NAMALWA (cell line): ENCODE measurements around the gene CTDSP2.
"Not testable (repeated sequence)": the region's sequence is repeated elsewhere in the genome, so short reads cannot be mapped to it uniquely, and the experiment has no call there.

Source experiments
- DNase-seq: peaks from one replicate; pipeline ENCODE4 v3.0.0-alpha.2; 2015; ENCODE audit warnings: low spot score

Gene CTDSP2

DNA sequence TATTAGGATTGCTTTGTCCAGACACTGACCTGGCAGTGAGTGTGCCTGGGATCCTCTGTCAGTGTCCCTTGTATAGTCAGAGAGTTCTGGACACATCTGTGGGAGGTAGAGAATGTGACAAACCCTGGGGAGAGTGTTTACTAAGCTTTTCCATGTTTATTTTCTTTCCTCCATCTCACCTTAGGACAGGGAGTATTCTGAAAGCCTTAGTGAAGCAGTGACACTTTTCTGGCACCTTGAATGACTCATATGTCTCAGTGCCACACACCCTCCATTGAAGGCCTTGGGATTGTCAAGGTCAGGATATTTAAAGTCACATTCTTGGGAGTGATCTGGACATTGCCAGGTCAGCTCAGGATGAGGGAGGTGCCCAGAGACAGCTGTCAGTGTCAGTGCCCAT is 34.9 kb upstream of the CTDSP2 start:
- no peak for DNase-seq

GRCh38 chr12:57881035-57881434 is 34.5 kb upstream of the CTDSP2 start:
- DNase-seq: not testable (repeated sequence)

GRCh38 chr12:57877876-57878275 is 31.3 kb upstream of the CTDSP2 start:
- no peak for DNase-seq

DNA sequence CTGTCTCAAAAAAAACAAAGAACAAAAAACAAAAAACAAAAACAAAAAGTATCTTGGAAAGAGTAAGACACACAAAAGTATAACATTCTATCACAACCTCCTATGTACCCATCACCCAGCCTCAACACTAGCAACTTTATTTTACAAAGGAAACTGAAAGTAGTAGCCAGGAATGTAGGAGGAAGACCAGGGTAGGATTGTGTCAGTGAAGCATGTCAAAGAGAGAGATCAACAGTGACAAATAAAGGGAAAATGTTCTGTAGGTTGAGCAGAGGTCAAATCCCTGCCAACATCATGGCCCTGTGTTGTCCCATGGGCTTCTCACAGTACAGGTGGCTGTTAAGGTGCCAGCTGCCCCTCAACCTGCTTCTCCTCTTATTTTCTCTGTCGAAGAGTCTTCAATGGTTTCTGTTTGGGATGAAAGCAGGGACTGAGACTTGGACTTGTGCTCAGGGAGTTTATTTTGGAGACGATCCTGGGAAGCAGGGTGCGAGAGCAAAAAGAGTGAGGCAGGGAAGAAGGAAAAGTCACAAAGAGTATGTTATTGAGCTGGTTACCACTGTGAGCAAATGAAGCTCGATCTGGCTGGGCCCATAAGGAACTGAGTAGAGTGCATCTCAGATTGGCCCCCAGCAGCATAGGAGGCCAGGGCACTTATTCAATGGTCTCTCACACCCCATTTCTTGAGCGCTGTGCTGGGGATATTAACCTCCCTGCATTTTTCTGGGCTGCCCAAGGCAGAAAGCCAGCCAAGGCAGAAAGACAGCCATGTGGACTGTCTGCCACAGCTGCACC is 29.4 kb upstream of the CTDSP2 start:
- no peak for DNase-seq

- no peak for DNase-seq
These were observed 27.9 kb upstream of the CTDSP2 start for GRCh38 chr12:57874166-57875108.

- DNase-seq: no peak
These were observed 25.8 kb upstream of the CTDSP2 start for GRCh38 chr12:57872362-57872761.

DNA sequence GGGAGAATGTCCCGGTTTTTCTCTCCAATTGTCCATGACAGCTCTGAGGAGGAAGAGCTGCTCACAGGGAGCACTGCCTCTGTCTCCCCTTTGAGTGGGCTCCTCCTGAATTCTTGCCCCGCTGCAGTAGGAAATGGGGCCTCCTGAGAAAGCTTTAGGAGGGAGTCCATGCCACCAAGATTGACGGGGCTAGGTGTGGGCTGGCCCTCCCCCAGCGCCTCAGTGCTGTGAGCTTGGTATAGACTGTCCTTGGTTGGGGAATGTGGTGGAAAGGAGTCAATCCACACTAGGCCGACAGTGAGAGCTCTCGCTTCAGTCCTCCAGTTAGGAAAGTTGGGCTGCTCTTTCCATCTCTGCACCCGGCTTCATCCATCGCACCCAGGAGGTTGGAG is 23.4 kb upstream of the CTDSP2 start:
- no peak for DNase-seq

GRCh38 chr12:57869298-57869926 is 22.9 kb upstream of the CTDSP2 start:
- DNase-seq: no peak

DNA sequence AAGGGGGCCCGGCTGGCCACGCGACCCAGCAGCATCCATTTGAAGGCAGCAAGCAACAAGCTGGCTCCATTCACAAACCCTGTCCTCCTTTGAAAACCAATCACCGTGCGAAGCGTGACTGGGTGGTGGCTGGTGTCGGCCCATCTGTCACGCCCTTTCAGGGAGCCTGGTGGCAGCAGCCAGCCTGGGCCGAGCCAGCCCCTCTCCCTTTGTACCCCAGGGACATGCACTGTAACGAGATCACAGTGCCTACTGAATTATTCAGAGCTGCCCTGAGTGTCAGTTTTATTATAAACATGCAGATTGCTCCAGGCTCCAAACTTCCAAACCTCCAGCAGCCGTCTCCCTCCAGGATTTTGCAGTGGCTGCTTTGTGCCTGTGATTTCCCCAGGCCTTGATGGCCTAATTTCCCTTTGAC is 22.3 kb upstream of the CTDSP2 start:
- no peak for DNase-seq

GRCh38 chr12:57868221-57868620 is 21.7 kb upstream of the CTDSP2 start:
- no peak for DNase-seq

DNA sequence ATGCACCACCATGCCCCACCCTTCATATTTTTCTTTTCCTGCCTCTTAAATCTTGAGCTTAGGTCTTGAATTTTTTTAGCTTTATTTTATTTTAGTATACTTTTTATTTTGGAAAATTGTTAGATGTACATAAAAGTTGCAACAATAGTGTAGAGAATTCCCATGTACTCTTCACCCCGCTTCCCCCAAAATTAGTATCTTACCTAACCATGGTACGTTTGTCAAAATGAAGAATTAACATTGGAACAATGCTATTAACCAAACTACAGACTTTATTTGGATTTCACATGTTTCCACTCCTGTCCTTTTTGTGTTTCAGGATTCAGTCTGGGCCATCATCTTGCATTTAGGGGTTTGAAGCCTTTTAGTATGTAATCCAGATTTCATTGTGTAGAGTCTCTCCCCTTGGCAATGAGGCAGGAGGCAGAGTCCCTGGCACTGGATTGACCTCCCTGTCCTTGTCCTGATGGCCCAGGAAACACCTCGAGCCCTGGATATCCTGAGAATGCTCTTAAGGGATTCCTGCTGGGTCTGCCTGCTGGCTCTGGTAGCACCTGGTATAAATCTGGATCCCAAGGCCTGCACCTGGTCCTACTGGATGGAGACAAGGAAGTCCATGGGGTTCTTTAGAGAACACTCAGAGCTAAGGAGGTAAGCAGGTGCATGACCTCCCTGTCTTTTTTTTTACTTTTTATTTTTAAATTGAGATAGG is 19.9 kb upstream of the CTDSP2 start:
- DNase-seq: no peak

DNA sequence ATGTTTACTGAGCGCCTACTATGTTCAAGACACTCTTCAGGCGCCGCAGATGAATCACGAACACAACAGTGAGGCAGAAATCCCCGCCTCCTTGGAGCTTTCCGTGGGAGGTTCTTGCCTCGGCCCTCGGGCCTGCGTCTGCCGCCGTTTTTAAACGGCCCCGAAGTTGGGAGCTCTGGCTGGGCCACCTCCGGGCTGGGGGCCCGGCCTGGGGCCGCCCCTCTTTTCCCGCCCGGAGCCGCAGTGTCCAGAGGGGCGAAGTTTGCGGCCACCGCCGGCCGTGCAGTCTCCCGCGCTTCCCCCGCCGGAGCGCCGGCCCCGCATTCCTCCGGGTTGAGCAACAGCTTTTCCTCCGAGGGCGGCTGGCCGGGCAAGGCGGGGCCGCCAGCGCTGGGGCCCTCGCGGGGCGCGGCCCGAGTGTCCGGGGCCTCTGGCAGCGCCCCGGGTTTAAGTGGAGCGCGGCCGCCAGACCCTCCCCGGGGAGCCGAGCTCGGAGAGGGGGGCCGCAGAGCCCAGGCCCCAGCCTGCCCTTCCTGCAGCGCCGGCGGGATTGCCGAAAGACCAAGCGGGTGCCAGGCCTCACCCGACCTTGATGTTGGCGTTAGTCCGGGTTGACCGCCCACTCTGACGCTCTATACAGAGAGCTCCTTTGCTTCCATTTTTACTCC is 18.7 kb upstream of the CTDSP2 start:
- DNase-seq: no peak

DNA sequence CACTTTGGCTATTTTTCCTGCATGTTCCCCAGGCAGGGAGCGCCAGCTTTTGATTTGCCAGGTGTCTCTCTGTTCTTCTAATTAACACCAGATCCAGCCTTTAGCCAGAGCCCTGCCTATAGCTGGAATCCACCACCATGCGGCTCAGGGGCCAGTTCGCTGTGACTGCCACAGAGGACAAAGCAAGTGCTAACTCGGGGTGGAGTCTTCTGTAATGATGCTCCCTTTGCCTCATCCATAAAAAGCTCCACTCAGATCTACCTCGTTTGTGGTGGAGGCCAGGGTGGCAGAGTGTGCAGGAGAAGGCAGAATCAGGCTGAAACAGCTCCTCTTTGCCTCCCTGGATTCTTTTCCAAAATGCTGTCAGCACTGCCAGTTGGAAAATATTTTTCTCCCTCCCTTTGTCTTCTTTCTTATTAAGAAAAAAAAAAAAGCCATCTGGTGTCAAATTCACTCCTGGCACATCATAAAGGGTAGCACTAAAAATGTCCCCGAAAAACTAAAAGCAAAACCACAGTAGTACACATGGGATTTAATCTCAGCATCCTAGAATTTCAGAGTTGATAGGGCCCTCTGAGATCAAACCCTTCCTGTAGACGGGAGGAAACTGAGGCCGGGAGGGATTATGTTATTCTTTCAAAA is 18.0 kb upstream of the CTDSP2 start:
- no peak for DNase-seq

DNA sequence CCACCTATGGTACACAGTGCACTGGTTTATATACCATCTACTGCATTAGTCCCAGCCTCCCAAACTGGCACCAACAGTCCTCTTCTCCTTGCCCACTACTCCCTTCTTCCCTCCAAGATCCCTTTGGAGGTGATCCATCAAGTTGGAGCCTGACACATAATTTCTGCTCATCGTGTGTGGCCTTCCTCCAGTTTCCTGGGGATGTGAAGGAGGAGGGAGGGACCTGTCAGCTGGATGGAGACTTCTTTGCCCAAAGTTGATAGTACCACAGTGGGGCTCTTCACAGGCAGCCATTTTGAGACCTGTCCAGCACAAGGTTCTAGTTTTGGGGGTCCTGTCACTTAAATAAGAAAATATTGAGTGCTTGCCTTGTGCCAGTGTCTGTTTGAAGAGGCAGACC is 17.1 kb upstream of the CTDSP2 start:
- DNase-seq: no peak

GRCh38 chr12:57861967-57862366 is 15.4 kb upstream of the CTDSP2 start:
- no peak for DNase-seq

- not testable (repeated sequence) for DNase-seq
These were observed 14.4 kb upstream of the CTDSP2 start for GRCh38 chr12:57860883-57861282.

- no peak for DNase-seq
These were observed 12.6 kb upstream of the CTDSP2 start for GRCh38 chr12:57859121-57859520.

DNA sequence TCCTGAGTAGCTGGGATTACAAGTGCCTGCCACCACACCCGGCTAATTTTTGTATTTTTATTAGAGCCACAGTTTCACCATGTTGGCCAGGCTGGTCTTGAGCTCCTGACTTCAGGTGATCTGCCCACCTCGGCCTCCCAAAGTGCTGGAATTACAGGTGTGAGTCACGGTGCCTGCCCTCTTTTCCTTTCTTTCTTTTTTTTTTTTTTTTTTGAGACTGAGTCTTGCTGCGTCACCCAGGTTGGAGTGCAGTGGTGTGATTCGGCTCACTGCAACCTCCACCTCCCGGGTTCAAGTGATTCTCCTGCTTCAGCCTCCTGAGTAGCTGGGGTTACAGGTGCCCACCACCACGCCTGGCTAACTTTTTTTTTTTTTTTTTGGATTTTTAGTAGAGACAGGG is 11.6 kb upstream of the CTDSP2 start:
- not testable (repeated sequence) for DNase-seq

- DNase-seq: no peak
These were observed 8.4 kb upstream of the CTDSP2 start for GRCh38 chr12:57854965-57855364.

- DNase-seq: no peak
These were observed 7.5 kb upstream of the CTDSP2 start for GRCh38 chr12:57853864-57854556.
